Stomach (tissue), 4 donors: ENCODE results near the gene ISCA1.

Source experiments
- POLR2A ChIP-seq, 4 donors: fragments of 450-650 bp; IDR thresholded peaks; one replicate each; pipeline ENCODE4 v1.6.1; 2016; ENCODE audit warnings: antibody characterized with exemption in 4 of 4, control low read depth in 2 of 4, mild to moderate bottlenecking in 1 of 4, moderate library complexity in 1 of 4
- POLR2AphosphoS5 ChIP-seq, 3 donors: sonication (generic); formaldehyde crosslinking; IDR thresholded peaks; one replicate each; pipeline ENCODE4 v1.6.1; 2016; ENCODE audit warnings: antibody characterized with exemption in 3 of 3
- TF ChIP-seq, protein P1 (sequence below), 7 experiments: fragments of 450-650 bp in 4 of 7; fragments of 200-600 bp in 3 of 7; sonication (generic) in 3 of 7; IDR thresholded peaks; one replicate each; pipeline ENCODE4 v1.5.1; 2016 to 2019; ENCODE audit warnings: antibody characterized with exemption in 7 of 7, control low read depth in 2 of 7, mild to moderate bottlenecking in 1 of 7

DNA sequence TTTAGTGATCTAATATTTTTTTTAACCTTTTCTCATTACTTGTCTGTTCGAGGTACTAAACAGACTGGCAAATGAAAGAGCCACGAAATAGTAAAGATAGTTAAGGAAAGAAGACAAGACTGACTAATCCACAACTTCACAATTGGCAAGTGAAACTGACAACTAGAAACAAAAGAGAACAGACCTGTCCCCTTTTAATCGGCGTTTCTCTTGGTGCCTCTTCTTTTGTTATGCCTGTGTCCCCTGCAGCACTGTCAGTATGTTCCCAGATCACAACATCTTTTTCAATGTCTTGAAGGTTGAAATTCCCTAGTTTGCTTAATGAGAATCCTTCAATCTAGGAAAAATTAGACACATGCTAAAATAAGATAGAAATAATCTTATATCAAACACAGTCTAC, 45.8 kb upstream of the ISCA1 start:
- TF ChIP-seq, protein P1, sequence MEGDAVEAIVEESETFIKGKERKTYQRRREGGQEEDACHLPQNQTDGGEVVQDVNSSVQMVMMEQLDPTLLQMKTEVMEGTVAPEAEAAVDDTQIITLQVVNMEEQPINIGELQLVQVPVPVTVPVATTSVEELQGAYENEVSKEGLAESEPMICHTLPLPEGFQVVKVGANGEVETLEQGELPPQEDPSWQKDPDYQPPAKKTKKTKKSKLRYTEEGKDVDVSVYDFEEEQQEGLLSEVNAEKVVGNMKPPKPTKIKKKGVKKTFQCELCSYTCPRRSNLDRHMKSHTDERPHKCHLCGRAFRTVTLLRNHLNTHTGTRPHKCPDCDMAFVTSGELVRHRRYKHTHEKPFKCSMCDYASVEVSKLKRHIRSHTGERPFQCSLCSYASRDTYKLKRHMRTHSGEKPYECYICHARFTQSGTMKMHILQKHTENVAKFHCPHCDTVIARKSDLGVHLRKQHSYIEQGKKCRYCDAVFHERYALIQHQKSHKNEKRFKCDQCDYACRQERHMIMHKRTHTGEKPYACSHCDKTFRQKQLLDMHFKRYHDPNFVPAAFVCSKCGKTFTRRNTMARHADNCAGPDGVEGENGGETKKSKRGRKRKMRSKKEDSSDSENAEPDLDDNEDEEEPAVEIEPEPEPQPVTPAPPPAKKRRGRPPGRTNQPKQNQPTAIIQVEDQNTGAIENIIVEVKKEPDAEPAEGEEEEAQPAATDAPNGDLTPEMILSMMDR (IDR thresholded peaks at IDR 0.05), result no peak
- no peak for TF ChIP-seq POLR2AphosphoS5 (IDR thresholded peaks at IDR 0.05)
- TF ChIP-seq POLR2A (IDR thresholded peaks at IDR 0.05), result no peak
